PC-9 (cell line): ENCODE data around the gene GHR. TPM values are rescaled to one million over a fixed set of nuclear protein-coding genes. Genes with fewer than 3 reads are reported as not detected.

Source experiments
- BruUV-seq: library from RNA; stranded (reverse); fragments of 400-500 nt; replicated peaks from 2 replicates; lab custom pipeline; 2021; lab: Mats Ljungman, UMichigan
- CTCF ChIA-PET: fragments of 300-600 bp; sonication (Branson Sonifier 250); formaldehyde crosslinking; loops from one replicate; lab custom pipeline; 2022; ENCODE audit warnings: antibody characterized with exemption; lab: Charles Lee
- POLR2A ChIA-PET: fragments of 300-600 bp; sonication (Branson Sonifier 250); formaldehyde crosslinking; loops from one replicate; lab custom pipeline; 2022; ENCODE audit warnings: antibody characterized with exemption; ENCODE audit not compliant: unreplicated experiment; lab: Charles Lee
- DNase-seq, 2 experiments: peaks; one replicate each; pipeline versions ENCODE4 v3.0.0 to v3.0.0-alpha.2; 2015 to 2022; ENCODE audit warnings: mixed read lengths in 1 of 2
- H2AFZ ChIP-seq: fragments of 200-600 bp; sonication (generic); 2 replicates; pipeline ENCODE4 v1.8.1; 2017; ENCODE audit warnings: antibody characterized with exemption
- H3F3A ChIP-seq: fragments of 200-600 bp; sonication (generic); 2 replicates; pipeline ENCODE4 v1.8.1; 2017; ENCODE audit warnings: antibody characterized with exemption, mild to moderate bottlenecking, low read depth; ENCODE audit not compliant: insufficient read depth
- H3K27ac ChIP-seq: fragments of 200-600 bp; sonication (generic); 2 replicates; pipeline ENCODE4 v1.6.1; 2016; ENCODE audit warnings: mixed run types
- H3K27me3 ChIP-seq: fragments of 200-600 bp; sonication (generic); 2 replicates; pipeline ENCODE4 v1.6.1; 2016; ENCODE audit warnings: low read depth, mixed run types; ENCODE audit not compliant: insufficient read depth
- H3K36me3 ChIP-seq: fragments of 200-600 bp; sonication (generic); 2 replicates; pipeline ENCODE4 v1.6.1; 2016; ENCODE audit warnings: low read depth, mixed run types
- H3K4me1 ChIP-seq: fragments of 200-600 bp; sonication (generic); replicated peaks from 2 replicates; pipeline ENCODE4 v1.6.1; 2016; ENCODE audit warnings: mixed run types; ENCODE audit not compliant: insufficient read depth
- H3K4me2 ChIP-seq: fragments of 200-600 bp; sonication (generic); 2 replicates; pipeline ENCODE4 v1.6.1; 2017; ENCODE audit warnings: mixed run types
- H3K4me3 ChIP-seq: fragments of 200-600 bp; sonication (generic); 2 replicates; pipeline ENCODE4 v1.6.1; 2016; ENCODE audit warnings: mixed run types
- H3K79me2 ChIP-seq: fragments of 200-600 bp; sonication (generic); 2 replicates; pipeline ENCODE4 v1.6.1; 2017; ENCODE audit warnings: low read depth, mixed run types
- H3K9me2 ChIP-seq: fragments of 200-600 bp; sonication (generic); 2 replicates; pipeline ENCODE4 v1.8.1; 2017; ENCODE audit warnings: mild to moderate bottlenecking; ENCODE audit not compliant: insufficient read depth
- H3K9me3 ChIP-seq: fragments of 200-600 bp; sonication (generic); 2 replicates; pipeline ENCODE4 v1.8.1; 2016; ENCODE audit warnings: low read depth; ENCODE audit not compliant: insufficient read depth
- H4K20me1 ChIP-seq: fragments of 200-600 bp; sonication (generic); 2 replicates; pipeline ENCODE4 v1.8.1; 2017; ENCODE audit not compliant: insufficient read depth
- CTCF ChIP-seq: fragments of 200-600 bp; sonication (generic); conservative IDR thresholded peaks from 2 replicates; pipeline ENCODE4 v1.6.1; 2017; ENCODE audit warnings: mixed run types, antibody characterized with exemption, mild to moderate bottlenecking, moderate library complexity
- EZH2 ChIP-seq: fragments of 200-600 bp; sonication (generic); IDR thresholded peaks from 2 replicates; pipeline ENCODE4 v1.8.0; 2017; ENCODE audit warnings: antibody characterized with exemption, low read depth
- intact Hi-C: fragments of 100-400 bp; cut with micrococcal nuclease; formaldehyde crosslinking; loops from one replicate; pipeline ENCODE4 v1.10.0; 2022; ENCODE audit not compliant: unreplicated experiment
- total RNA-seq: library from RNA; stranded (reverse); gene quantifications from 2 replicates; pipeline ENCODE4 v1.2.3, GENCODE V29; 2021

Gene GHR
- total RNA-seq, 1 experiment from 2014 or later, result not detected

DNA sequence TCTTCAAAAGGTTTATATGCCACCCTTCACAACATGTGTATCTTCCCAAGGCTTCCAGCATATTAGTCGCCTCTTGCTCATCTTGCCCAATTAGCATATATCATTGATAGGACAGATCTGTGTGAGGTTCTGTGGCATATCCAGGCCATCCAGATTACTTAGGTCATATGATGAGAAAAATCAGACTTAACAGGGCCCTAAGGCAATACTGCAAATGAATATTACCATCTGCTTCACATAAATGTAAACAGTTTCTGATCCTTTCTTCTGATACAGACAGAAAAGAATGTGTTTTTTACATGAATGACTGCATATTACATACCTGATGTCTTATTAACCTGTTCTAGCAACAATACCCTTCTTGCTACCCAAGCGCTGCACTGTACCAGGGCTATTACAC is 41.3 kb upstream of the GHR start:
- Histone ChIP-seq H3K4me1 (no peaks in the 10 kb centered on the region), H3K9me2 (no peaks in the 10 kb centered on the region), H4K20me1 (no peaks in the 10 kb centered on the region), H3K27ac (no peak overlapping the region), H3K4me3 (no peak overlapping the region), H2AFZ (no peak overlapping the region), H3K79me2 (no peaks in the 10 kb centered on the region), H3K27me3 (no peaks in the 10 kb centered on the region), H3K4me2 (no peak overlapping the region), H3K36me3 (no peaks in the 10 kb centered on the region), H3K9me3 (0 out of 2 replicates have a peak, but pooled peaks cover 5% of the 10 kb centered on the region), H3F3A (no peaks in the 10 kb centered on the region)
- ChIA-PET POLR2A (no interaction called here), CTCF (no interaction called here)
- BruUV-seq, result no TSS peak
- intact Hi-C loops, result no loop called here
- no peak for TF ChIP-seq EZH2
- TF ChIP-seq CTCF, result no peak
- DNase-seq, result no peak

DNA sequence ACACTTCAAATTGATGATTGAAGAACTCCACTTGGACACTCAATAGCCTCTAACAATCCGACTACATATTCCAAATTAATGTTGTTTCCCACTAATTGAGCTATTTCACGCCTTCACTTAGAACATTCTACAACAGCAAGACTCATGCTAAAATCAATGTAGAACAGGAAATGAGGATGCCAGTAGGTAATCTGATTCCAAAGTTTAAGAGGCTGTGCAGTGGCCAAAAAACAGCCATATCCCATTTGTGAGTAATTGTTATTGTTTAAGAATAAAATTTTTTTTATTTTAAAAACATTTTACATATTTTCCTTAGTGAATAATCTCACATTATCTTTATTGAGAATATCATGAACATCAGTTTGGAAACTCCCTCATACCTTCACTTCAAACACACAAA is 35.7 kb upstream of the GHR start:
- H4K20me1 ChIP-seq, result no peaks in the 10 kb centered on the region
- no peaks in the 10 kb centered on the region for H3K9me2 ChIP-seq
- intact Hi-C loops, result no loop called here
- no peaks in the 10 kb centered on the region for H3K9me3 ChIP-seq
- no TSS peak for BruUV-seq
- H3K27ac ChIP-seq, result no peak overlapping the region
- no peaks in the 10 kb centered on the region for H3K4me1 ChIP-seq
- no peaks in the 10 kb centered on the region for H3K36me3 ChIP-seq
- POLR2A ChIA-PET, result no interaction called here
- no peak overlapping the region for H2AFZ ChIP-seq
- no peaks in the 10 kb centered on the region for H3K79me2 ChIP-seq
- no peak for DNase-seq
- H3K27me3 ChIP-seq, result no peaks in the 10 kb centered on the region
- CTCF ChIA-PET, result no interaction called here
- H3K4me2 ChIP-seq, result no peak overlapping the region
- H3F3A ChIP-seq, result no peaks in the 10 kb centered on the region
- no peak overlapping the region for H3K4me3 ChIP-seq
- TF ChIP-seq EZH2 (no peak), CTCF (no peak)

GRCh38 chr5:42390115-42390514 is 33.1 kb upstream of the GHR start:
- Histone ChIP-seq H3K36me3 (no peaks in the 10 kb centered on the region), H3K4me2 (no peak overlapping the region), H3K27ac (no peak overlapping the region), H3K9me3 (no peaks in the 10 kb centered on the region), H4K20me1 (no peaks in the 10 kb centered on the region), H3F3A (no peaks in the 10 kb centered on the region), H3K4me3 (no peak overlapping the region), H3K79me2 (no peaks in the 10 kb centered on the region), H3K9me2 (no peaks in the 10 kb centered on the region), H3K4me1 (no peaks in the 10 kb centered on the region), H2AFZ (no peak overlapping the region), H3K27me3 (no peaks in the 10 kb centered on the region)
- intact Hi-C loops, result no loop called here
- no peak for TF ChIP-seq EZH2
- no peak for TF ChIP-seq CTCF
- POLR2A ChIA-PET, result no interaction called here
- CTCF ChIA-PET, result no interaction called here
- no peak for DNase-seq
- no TSS peak for BruUV-seq
